Fibroblast of peridontal ligament (primary cell): ENCODE results near the gene WDR93.
A peak's percentile ranks its signal among the peaks of the same experiment; 100 is the strongest.

Experiments
- DNase-seq: peaks from one replicate; pipeline ENCODE4 v3.0.0-alpha.2; 2010; ENCODE audit errors: extremely low read depth

Gene WDR93

DNA sequence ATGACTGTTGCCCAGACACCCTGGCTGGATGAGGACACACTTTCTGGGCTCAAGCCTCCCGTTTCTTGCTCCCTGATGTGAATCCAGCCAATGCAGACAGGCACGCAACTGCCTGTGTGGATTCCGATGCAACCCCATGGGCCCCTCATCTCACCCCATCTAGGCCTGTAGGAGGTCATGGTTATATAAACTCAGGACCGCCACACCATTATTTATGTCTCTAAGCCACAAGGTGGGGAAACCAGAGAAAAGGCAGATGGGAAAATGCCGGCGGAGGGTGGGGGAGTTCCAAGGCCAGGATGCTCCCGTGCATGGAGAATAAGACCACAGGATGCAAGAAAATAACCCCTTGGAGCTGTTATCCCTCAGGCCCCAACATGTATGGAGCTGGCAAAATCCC, 58.4 kb downstream of the WDR93 start:
- no peak for DNase-seq

GRCh38 chr15:89749526-89749925, 58.9 kb downstream of the WDR93 start:
- DNase-seq = no peak

DNA sequence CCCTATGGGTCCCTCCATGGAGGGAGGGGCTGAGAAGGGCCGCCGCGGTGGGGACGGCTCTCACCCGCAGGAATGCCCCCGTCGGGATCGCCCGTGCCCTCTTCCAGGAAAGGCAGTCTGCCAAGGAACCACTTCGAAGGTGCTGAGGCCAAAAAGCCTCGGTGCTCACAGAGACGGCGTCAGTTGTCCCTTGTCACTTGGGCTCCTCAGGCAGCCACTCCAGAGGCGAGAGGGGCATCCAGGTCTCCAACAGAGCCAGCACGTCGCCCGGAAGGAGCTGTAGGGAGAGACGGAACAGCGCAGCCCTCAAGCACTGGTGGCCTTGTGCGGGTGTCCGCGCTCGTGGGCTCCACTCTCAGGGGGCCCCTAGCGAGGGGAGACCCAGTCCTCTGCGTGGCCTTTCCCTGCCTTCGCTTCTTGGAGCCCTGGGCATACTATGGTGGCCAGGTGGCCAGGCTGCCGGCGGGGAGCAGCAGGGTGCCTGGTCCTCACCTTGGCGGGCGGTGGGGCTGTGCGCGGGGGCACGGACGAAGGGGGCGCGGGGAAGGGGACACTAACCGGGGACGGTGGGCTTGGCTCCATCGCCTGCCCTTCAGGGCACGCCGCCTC, 59.4 kb downstream of the WDR93 start:
- DNase-seq = no peak

GRCh38 chr15:89750560-89751542, 60.2 kb downstream of the WDR93 start, which contains the start of gene MESP1:
MESP1 (minus strand) TSS chr15:89751249; CDS start chr15:89751231, 18 bp downstream.
- peak; percentile 84 for DNase-seq

DNA sequence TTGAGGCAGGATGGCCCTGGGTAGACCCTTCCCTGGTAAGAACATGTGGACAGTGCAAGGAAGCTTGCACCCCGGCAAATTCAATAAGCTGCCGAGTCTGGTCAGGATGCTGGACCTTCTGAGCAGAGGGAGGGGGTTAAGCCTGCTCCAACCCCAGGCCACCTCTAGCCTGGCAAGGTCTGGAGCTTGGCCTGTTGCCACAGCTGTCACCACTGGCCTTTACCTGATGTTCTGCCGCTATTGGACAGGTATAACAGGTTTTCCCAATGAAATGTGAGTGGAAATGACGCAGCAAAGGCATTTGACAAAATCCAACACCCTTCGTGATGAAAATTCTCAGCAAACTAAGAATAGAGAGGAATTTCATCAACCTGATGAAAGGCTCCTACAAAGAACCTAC, 61.1 kb downstream of the WDR93 start:
- DNase-seq = no peak

GRCh38 chr15:89753855-89754254, 63.2 kb downstream of the WDR93 start:
- no peak for DNase-seq

DNA sequence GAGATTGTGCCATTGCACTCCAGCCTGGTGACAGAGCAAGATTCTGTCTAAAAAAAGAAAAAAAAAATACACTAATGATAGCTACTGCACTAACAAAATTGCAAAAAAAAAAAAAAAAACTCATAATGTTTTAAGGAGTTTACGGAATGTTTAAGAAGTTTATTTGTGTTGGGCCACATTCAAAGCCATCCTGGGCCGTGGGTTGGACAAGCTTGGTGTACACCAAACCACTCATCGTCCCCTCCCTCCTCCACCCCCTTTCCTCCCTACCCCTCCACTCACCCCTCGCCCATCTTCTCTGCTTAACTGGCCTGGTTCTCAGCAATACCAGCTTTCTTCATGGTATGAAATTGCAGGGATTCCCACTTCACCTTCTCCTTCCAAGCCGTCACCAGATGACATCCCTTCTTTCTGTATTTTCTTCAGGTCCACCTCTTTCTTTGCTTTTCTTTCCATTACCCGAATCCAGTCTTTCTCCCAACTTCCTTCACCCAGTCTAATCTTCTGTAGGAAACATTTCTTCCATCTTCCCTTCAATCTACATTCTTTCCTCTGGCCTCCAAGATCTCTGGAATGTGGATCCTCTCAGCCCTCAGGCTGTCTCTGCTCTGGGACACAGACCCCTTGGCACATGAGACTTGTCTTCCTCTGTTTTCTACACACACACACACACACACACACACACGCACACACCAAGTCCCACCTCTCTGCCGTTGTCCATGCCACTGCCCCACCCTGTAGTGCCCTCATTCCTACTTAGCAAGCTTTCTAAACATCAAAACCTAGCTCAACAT, 63.9 kb downstream of the WDR93 start:
- DNase-seq = no peak

GRCh38 chr15:89755701-89756100, 65.1 kb downstream of the WDR93 start:
- no peak for DNase-seq

DNA sequence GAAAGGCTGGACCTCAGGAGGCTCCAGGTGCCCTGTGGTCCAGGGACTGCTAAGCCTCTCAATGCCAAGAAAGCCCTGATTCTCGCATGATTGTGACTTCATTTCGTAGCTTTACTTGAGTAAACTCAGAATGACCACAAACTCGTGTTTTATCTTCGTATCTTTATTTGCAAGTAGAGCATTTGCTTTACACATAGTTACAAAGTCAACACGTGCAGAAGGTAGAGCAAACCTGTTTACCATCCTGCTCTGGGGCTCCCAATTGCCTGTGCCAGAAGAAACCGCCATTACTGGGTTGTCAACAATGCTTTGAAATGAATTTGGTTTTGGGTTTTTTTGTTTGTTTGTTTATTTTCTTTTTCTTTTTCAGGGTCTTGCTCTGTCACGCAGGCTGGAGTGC, 66.3 kb downstream of the WDR93 start:
- DNase-seq = no peak

DNA sequence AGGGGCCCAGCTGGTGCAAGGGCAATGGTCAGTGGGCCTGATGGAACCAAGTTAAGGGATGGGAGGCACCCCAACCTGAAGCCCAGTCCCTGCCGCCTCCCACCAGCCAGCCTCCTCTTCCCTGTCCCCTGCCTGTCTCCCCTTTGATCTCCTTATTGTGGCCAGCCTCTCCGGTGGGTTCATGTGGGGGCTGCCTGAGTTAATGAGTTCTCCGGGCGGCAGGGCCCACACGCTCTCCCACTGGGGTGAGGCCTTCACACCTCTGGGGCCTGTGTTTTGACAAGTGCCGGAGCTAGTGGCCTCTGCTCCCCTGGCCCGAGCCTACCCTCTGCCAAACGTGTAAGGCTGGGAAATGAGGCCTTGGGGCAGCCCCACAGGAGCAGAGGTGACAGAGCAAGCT, 67.7 kb downstream of the WDR93 start:
- no peak for DNase-seq

DNA sequence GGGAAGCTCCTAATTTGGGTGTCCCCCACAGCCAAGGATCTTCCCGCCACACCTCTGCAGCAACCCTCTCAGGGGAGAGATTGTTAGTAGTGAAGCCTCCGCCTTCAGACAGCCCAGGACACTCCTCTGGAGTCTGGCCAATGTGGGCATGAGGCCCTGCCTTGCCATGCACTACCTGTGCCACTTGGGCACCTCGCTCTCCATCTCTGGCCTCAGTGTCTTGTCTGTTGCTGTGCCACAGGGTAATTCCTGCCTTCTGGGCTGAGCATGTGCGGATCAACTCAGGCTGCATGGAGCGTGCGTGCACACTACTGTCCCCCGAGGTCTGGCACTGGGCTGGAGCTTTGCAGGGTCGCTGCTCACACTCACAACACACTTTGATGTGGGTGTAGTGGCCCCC, 68.4 kb downstream of the WDR93 start:
- DNase-seq = no peak

GRCh38 chr15:89759835-89760234, 69.2 kb downstream of the WDR93 start:
- DNase-seq = no peak

GRCh38 chr15:89760303-89761008, 69.8 kb downstream of the WDR93 start:
- DNase-seq = peak; percentile 74

DNA sequence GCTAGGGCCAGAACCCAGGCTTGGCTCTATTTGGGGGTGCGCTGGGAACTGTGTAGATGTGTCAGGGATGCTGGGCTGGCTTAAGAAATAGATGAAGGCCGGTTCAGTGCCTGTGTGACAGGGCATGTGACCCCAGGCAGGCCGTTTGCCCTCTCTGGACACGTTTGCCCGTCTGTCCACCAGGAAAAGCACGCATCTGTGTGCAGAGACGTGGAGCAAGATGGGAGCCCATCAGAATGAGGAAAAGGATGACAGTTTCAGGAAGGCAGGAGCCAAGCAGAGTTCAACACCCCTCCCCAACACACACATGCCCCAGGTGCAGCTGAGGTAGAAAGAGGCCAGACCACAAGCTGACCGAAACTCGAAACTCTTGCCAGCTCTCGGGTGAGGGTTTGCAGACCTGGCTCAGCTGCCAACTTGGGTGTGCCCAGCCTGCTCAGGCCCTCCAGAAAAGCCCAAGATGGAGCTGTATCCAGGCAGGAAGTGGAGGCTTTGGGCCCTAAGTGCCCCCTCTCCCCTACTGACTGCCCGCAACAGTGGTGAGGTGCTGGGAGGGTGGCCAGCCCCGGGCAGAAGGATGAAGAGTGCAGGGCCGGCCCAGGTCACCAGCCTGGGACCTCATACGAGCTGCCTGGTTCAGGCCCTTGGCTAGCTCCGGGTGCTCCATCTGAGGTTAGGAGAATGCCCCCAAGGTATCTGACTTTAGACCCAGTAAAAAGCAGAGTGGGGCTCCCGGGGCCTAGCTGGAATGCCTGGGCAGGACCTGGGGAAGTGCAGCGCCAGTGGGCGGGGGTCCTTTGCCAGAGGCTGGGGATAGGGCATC, 70.6 kb downstream of the WDR93 start:
- DNase-seq = no peak

DNA sequence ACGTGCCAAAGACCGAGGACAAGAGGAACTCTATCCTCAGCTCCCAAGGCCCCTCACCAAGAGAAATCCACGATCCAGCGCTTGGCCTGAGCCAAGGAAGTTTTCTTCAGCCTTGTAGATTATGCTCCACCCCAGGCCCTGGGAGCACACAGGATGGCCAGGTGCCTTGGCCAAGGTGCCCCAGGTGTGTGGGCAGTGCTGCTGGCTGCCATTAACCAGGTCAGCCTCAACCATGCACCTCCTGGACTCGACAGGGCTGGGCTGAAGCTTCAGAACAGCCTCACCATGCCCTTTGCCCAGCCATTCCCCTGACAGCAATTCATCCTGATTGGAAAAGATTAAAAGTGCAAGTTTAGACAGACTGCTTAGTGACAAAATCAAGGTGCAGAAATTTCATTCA, 71.3 kb downstream of the WDR93 start:
- DNase-seq = no peak

DNA sequence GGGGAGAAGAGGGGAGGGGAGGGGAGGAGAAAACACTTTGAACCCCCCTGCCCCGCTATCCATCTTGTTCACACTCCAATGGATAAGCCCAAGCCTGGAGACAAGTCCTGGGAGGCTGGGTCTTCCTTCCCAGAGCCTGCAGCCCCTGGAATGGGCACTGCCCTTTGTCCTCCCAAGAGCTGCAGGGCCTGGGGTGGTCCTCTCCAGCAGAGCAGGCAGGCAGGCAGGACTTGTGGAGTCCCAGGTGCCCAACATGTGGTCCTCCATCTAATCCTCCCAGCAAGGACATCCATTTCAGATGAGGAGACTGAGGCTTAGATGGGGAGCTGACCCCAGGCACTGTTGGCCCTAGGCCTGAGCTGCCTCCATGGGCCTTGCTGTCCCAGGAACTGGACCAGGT, 75.1 kb downstream of the WDR93 start:
- no peak for DNase-seq

GRCh38 chr15:89766357-89767311, 76.0 kb downstream of the WDR93 start:
- no peak for DNase-seq

GRCh38 chr15:89767411-89767915, 76.9 kb downstream of the WDR93 start:
- no peak for DNase-seq

DNA sequence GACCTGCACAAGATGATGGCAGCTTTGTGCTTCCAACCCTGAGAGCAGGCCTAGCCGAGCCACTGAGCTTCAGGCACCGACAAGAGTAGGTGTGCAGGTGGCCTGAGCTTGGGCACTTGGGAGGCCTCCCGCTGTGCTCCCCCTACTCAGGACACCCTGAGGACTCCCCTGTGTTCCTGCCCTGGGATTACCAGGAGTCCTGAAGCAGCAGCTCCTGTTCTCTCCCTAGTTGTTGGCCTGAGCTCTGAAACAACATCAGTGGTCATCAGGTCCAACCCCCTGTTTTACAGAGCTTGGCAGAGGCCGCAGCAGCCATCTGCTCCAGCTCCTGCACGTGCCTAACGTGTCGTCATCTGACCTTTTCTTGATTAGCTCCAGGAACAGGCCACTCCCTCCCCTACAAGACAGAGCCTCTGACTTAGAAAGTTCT, 77.5 kb downstream of the WDR93 start:
- DNase-seq = peak; percentile 72
